Fibroblast of the conjunctiva (primary cell): ENCODE data around the gene GNAT3.

Experiments
- DNase-seq: peaks from one replicate; pipeline ENCODE4 v3.0.0-alpha.2; 2010; ENCODE audit warnings: low read depth

GNAT3 gene

DNA sequence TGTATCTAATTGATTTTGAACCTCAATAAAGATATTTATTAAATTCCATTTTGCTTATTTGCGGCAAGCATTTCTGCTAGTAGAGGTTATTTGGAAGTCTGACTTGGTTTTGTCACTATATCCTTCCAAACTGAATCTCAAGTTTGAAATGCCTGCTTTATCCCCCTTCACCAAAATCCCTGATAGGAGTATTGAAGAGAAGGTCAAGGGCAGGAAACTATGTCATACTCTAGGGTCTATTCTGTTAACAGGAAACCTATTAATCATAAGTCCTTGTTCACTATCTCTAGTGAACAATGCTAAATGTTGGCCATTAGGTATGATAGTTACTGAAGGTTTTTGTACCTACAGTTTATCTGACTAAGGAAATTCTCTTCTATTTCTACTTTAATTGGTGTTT, 11.5 kb downstream of the GNAT3 start:
- no peak for DNase-seq

DNA sequence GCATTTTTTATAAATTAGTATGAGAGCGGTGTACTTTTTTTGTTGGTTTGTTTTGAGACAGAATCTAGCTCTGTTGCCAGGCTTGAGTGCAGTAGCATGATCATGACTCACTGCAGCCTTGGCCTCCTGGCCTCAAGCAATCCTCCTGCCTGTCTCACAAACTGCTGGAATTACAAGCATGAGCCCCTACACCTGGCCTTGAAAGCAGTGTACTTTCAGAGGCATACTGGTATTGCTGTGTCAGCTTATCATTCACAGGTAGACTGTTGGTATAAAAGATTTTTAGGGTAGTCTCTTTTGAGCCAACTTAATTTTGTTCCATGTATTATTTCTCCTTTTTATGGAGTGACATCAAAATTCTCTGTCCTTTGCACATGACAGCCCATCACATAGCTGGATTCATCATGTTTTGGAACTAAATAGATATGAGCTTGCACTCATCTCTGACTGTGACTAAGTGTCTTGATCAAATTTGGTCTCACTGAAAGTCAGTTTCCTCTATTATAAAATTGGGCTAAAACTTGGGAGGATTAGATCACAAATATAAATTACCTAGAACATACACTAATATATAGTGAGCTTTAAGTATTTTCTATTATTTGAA, 12.4 kb downstream of the GNAT3 start:
- DNase-seq, result peak; percentile 87

DNA sequence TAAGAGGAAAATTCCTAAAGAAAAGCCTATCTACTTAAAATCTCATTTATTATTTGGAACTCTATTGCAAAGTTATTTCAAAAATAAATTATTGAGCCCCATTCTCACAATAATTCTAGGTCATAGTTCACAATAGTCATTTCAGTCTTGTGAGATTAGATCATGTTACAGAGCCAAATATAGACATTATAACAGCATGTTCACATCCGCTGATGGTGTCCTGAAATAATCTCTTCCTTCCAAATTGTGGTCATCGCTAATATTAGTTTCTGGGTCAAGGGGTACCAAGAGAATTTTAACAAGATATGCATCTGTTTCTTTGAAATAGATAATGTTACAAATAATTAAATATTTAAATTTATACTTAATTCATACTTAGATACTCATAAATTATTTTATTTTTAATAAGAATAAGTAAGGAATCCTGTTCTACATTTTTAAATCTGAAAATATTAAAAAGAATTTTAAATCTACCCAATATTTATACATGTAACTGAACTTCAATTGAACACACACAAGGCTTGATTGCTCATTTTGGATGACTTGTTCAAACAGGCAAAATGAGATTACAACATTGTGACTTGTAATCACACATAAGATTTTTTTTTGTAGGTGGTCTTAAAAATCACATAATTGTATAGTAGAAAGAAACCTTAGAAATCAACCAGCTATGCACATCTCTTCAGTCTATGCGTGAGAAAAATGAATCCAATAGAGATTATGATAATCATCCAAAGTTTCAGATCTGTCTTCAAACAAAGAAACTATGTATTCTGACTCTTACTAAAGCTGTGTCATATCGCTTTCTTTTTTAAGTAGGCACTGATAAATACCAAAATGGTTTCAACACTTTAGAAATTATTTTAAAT, 13.1 kb downstream of the GNAT3 start:
- peak; percentile 23 for DNase-seq

DNA sequence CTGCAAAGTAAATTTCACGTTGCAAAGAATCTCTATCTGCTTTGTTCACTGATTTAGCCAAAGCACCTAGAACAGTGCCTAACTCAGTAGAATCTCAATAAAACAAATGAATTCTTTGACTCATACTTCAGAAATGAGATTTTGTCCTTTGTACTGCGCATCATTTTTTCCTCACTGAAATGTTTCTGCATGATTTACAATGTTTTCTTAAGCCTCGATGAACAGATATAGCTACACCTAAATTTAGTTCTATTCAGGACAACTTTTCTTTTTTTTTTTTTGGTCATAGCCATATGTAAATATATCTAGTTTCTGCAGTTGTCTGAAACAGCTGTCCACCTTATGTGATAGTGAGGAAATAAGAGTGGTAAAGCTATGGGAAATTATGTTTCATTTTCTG, 15.3 kb downstream of the GNAT3 start:
- DNase-seq, result no peak

DNA sequence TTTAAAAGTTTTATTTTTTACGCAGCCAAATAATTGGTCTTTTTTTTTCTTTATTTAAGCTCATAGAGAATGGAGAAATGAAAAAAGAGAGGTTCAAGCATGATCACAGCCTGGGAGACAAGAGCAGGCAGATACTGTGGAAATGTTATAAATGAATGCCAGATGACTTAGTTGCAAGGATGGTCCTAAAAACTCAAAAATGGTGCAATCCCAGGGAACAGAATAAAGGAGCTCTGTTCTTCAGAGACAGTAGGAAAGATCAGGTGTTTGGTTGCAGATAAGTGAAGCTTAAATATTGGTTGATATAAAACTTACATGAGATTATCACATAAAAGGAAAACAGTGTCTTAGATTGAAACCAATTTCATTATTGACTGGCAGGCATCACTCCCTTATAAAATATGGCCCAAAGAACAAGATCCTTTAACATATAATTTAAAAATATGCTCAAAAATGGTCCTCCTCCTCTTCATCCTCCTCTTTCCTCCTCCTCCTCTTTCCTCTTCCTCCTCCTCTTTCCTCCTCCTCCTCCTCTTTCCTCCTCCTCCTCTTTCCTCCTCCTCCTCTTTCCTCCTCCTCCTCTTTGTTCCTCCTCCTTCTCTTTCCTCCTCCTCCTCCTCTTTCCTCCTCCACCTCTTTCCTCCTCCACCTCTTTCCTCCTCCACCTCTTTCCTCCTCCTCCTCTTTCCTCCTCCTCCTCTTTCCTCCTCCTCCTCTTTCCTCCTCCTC, 18.6 kb downstream of the GNAT3 start:
- DNase-seq, result no peak

DNA sequence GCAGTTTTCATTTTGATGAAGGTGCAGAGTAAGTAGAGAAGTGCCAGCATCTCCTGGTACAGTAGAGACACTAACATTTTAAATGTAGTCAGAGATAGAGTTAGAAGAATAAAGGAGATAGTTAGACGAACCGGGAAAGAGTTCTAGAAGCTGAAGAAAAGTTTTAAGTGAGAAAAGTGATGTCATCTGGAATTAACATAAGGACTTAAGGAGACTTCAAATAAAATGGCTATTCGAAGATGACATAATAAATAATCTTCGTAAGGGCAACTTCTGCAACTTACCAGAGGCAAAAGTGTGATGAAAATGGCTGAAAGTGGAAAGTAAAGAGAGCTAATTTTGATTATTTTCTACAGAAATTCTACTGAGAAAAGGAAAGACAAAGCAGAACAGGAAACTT, 20.4 kb downstream of the GNAT3 start:
- no peak for DNase-seq

DNA sequence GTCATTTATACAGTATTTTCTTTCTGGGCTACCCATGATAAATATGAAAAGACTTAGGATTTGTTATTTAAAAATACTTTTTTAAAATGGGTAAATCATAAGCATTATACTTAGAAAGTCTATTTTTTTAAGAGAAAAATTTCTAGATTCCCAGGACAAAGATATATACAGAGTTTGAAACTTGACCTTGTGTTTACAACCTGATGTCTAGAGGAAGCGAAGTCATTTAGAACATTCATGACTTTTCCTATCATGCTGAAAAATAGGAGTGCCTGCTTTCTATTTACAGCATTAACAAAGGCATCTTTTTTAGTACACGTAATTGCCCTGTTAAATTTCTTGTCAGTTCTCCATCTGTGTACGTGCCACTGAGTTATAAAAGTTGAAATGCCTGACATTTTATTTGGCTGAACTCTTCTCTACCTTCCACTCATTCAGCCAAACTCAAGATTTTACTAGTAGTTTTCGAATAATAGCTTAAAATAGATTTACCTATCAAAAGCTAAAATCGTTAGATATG, 23.0 kb downstream of the GNAT3 start:
- DNase-seq, result no peak

DNA sequence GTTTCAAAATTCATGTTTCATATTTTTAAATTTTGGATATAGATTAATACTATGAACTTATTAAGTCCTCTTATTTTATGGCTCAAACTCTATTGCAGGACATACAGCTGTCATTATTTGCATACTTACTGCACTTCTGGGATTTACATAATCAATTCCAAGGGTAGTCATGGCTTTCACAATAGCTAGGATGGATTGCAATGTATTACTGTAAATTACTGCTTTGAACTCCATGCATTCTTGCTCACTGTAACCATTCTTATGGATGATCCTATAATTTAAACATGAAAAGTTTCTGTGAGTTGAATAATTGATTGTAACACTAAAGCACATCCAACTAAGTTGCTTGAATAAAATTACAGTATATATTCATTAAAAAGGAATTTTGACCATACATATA, 23.5 kb downstream of the GNAT3 start:
- no peak for DNase-seq

DNA sequence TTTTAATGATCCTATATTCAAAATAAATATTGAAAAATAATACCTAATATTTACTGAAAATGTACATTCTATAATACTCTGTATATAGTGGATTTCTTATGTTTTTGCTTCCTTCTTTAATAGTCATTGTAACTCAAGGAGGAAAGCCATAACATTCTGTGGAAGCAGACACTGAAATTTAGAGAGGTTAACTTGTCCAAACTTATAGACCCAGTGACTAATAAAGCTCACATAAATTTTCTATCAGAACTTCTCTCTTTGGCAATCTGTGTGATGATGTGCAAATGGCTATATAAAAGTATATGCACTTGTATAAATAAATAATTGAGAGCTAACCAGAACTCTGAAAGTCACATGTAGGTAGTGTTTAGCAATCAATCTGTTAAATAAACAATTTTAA, 26.1 kb downstream of the GNAT3 start:
- no peak for DNase-seq

DNA sequence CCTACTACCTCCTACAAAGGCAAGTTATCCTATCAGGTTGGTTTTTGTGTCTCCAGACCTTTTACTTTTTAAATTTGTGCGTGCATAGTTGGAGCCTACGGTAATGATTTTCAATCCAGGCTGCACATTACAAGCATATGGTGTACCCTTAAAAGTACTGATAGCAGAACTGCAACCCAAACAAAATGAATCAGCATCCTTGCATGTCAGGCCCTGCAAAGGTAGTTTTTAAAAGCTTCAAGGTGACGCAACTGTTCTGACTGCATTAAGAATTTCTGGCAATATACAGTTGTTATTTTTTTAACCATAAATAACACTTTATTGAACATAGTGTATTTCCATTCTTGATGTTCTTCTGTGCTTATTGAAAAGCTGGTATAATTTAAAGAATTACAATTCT, 28.9 kb downstream of the GNAT3 start:
- no peak for DNase-seq

DNA sequence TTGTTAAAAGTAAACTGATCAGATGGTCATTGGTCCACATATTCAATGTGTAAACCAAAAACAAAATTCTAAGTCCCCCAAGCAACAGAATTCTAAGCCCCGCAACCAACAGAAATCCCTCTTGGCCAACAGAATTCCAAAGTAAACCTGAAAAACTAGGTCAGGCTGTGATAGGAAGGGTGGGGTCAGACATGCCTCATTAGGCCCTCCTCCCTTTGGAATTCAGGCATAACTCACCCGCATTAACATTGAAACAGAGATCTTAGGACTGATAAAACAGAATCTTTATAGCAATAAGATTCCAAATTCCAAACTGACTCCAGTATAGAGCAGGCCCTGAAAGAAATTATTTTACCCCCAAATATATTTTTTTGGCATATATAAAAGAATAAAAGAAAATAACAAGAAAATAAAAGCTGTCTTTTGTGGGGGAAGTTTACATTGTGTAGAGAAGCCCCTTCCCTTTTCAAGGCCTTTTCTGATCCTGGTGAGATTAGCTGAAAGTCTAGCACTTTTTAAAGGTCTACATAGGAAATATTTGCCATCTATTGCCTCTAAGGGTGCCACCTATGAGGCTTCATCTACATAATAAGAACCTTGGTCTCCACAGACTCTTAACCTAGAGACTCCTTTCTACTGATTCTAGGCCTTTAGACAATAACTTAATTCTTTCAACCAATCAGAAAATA, 30.5 kb downstream of the GNAT3 start:
- DNase-seq, result no peak

DNA sequence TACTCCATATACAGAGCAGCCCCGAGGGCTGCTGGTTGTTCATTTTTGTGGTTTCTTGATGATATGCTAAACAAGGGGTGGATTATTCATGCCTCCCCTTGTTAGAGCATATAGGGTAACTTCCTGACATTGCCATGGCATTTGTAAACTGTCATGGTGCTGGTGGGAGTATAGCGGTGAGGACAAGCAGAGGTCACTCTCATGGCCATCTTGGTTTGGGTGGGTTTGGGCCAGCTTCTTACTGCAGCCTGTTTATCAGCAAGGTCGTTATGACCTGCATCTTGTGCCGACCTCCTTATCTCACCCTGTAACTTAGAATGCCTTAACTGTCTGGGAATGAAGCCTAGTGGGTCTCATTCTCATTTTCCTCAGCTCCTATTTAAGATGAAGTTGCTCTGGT, 31.3 kb downstream of the GNAT3 start:
- DNase-seq, result no peak

DNA sequence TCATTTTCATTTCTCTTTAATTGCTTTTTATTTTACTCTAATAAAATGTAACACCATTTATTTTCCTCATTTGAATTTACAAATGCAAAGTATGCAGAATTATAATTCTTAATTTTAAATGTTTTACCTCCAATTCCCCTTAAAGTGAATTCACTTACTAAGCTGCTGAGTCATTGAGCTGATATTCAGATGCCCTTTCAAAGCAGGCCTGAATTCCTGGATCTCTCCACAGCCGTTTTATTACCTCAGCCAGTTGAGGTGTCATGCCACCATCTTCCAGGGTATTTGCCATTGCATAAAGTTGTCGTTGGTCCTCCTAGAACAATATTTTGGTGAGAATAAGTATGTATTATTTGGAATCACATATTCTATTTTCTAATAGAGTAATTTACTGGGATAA, 33.2 kb downstream of the GNAT3 start:
- no peak for DNase-seq

DNA sequence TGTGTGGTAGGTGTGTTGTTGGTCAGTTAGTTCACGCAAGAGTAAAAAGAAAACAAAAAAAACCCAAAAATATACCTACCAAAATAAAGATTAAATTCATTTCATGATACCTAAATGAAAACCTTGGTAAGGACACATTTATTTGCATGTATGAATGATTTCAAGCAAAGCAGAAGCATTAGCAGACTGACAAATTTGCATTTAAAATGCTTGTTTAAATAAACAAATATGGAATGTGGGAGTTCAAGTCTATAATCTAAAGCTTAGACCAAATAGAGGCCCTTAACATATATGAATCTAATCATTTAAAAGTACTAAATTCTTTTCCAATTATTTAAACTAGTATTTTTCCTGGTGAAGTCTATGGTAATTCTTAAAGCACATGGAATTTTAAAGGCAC, 35.8 kb downstream of the GNAT3 start:
- no peak for DNase-seq

DNA sequence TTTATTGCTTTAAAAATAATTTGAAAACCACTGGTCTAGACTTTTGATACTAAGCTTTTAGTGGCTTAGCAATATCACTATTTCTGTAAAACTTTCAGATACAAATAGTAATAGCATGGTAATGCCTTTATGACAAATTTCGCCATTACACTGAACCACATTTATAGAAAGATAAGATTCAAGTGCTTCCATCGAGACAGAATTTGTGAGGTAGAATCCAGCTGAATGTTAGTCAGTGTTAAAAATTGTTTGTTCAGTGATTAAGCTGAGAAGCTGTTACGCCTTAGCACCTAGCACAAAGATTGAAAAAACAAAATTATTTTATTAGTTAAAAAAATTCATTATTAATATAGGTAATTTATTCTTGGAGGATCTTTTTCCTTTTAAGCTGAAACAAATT, 36.5 kb downstream of the GNAT3 start:
- no peak for DNase-seq

DNA sequence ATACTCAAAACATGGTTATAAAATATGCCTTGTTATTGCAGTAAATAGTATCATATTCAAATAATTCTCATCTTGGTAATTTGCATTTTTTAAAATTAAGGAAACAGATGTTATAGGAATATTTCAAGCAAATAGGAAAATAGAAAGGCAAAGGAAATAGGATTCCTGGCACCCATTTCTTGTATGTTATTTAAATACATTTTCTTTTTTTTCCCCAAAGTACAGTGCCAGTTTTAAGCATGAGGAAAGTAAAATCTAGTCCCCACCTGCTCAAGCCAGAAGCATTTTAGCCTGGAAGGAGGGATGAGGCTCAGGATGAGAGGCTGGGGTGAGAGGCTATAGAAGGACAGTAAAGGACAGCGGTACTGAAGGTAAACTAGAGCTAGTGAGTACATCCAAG, 38.1 kb downstream of the GNAT3 start:
- DNase-seq, result no peak

DNA sequence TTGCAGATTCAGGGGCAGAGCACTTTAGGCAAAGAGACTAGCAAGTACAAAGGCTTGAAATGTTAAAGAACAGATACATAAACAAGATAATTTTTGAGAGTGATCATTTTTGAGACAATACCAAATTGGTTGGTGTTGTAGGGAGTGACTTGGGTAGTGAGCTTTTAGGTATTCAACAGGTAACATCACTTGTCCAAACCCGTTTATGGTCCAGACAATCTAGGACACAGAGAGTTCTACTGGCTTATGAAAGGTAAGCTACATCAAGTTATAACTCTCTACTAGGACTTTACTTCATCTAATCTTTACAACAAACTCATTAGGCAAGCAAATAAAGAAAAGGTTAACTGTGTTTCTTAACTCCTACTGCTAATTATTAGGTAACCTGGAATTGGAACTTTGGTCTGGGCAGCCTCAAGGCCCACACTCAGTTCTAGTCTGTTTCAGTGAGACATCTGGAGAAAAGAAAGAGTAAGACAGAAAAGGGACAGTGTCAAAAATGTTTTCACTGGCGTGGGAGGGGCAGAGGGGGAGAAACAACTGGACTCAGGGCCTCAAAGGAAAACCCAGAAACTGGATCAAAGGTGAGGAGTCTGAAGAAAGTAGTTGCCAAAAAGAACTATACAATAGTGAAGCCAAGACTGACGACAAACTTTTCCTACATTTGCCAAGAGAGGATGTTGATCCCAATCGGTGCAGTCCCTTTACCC, 39.2 kb downstream of the GNAT3 start:
- DNase-seq, result no peak

DNA sequence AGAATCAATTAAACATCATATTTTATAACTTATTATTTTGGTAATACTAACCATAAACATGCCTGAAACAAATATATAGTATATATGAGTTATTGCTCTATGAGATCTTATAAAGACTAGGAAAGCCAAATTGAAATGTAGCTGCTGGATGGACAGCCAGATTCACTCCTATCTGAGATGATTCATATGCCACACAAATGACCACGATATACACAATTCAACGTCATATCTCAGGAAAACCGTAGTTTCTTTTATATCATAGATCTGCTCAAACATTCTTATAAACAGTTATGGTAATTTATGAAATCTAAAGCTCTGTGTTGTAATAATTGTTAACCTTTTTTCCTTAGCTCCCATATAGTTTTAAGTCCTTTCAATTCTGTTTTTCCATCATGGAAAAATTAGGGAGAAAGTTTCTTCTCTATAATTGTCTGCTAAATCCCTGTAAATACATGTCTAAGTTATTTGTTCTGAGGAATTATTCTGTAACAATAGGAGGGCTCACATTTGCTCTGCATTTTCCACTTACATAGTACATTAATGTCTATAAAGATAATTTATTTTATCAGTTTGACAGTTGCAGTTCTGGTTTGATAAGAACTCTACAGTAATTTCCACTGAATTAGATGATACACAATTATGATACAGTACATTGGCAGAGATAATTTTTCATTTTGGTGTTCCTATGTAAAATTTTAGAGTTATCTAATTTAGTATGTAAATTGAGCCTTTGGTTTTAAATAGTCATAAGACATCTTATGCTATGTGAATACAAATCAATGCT, 42.7 kb downstream of the GNAT3 start:
- no peak for DNase-seq

DNA sequence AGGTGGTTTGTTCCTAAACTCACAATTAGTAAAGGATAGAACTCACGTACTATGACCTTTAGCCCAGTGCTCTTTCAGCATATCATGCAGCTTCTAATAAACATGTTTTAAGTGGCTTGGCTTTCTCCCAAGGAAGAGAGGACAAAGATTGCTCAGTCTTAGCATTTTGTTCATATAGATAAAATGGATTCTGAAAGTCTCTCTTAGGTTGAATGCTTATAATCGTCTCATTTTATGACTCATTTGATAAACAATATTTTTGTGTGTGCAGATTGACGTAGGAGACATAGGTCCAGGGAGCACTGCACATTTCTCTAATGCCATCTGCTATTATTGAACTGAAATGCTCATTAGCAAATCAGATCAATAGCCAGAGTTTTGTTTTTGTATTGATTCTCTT, 44.8 kb downstream of the GNAT3 start:
- no peak for DNase-seq

DNA sequence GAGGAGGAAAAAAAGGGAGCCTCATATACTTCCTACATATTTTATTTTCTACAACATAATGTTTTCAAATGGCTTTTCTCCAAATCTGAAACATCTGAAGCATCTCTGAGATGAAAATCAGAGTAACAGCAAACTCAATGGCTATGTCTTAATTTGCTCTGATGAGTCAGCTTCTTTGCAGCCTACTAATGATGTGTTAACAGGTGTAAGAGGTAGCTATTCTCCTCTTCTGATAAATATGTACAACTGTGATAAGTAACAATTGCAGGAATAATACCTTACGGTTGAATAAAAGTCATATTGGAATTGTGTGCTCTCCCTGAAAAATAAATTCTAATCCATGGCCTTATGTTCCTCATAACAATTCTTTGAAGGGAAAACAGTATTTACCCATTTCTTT, 45.2 kb downstream of the GNAT3 start:
- DNase-seq, result no peak

DNA sequence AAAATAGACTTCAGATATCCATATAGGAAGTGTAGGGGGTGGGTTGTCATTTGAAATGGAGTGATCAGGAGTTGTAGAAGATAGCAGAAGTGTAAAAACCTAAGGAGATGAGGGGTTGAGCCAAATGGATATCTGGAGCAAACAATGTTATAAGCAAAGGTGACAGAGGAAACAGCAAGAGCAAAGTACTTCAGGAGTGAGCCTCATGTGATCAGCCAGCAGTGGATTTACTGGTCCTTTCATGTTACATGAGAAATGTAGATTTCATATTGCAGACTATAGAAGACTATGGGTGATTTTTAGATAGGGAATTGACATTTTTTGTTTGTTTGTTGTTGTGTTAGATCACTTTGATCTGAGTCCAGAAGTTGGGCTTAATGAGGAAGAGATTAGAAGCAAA, 47.7 kb downstream of the GNAT3 start:
- DNase-seq, result no peak
